Smooth muscle cell of the pulmonary artery (primary cell): ENCODE measurements around the gene IKZF4. TPM values are rescaled to one million over a fixed set of nuclear protein-coding genes. Genes with fewer than 3 reads are reported as not detected.

Experiments used
- total RNA-seq: library from RNA; depleted of rRNA; stranded (reverse); fragments of >200 nt; gene quantifications from 2 replicates; pipeline ENCODE4 v1.2.3, GENCODE V29; 2014

The IKZF4 gene
- 2.4 and 2.7 TPM in 2 replicates for total RNA-seq

GRCh38 chr12:56020423-56021184 is at the start of gene IKZF4:
Gene IKZF4 (plus strand): TSS chr12:56021043. CDS start chr12:56021494, 451 bp downstream.

GRCh38 chr12:55973599-55974307 is 47.1 kb upstream of the IKZF4 start, which contains the start of gene RAB5B:
Gene RAB5B (plus strand): TSS chr12:55974078. CDS start chr12:55986961, 12,883 bp downstream.

GRCh38 chr12:55996715-55997534 is 23.9 kb upstream of the IKZF4 start, which contains the start of gene SUOX:
Gene SUOX (plus strand): TSS chr12:55997276. CDS start chr12:56002222, 4,946 bp downstream.

GRCh38 chr12:56041552-56042429 is 20.9 kb downstream of the IKZF4 start, which contains the start of gene RPS26:
Gene RPS26 (plus strand): TSS chr12:56041918. CDS start chr12:56042167, 249 bp downstream.

GRCh38 chr12:56079723-56080555 is 59.1 kb downstream of the IKZF4 start, which contains the start of gene ERBB3:
Gene ERBB3 (plus strand): TSS chr12:56080165. CDS start chr12:56080301, 136 bp downstream.

Other genes starting within 250 kb of the IKZF4 start
- gene SARNP, start 203.3 kb upstream of the IKZF4 start, total RNA-seq: 44.2 and 48.0 TPM in 2 replicates
- gene ORMDL2, start 203.0 kb upstream of the IKZF4 start, total RNA-seq: 27.8 and 30.4 TPM in 2 replicates
- gene DNAJC14, start 191.5 kb upstream of the IKZF4 start, total RNA-seq: 54.3 and 56.2 TPM in 2 replicates
- gene MMP19, start 178.1 kb upstream of the IKZF4 start, total RNA-seq: 5.8 and 16.2 TPM in 2 replicates
- 18.1 and 19.2 TPM in 2 replicates for gene PYM1, start 93.1 kb upstream of the IKZF4 start, total RNA-seq
- gene DGKA, start 89.9 kb upstream of the IKZF4 start, total RNA-seq: 62.4 and 86.8 TPM in 2 replicates
- gene PMEL, start 55.0 kb upstream of the IKZF4 start, total RNA-seq: 0.65 and 0.76 TPM in 2 replicates
- gene CDK2, start 54.2 kb upstream of the IKZF4 start, total RNA-seq: 8.9 and 20.2 TPM in 2 replicates
- gene RAB5B, start 47.0 kb upstream of the IKZF4 start, total RNA-seq: 64.1 and 80.2 TPM in 2 replicates
- gene SUOX, start 23.8 kb upstream of the IKZF4 start, total RNA-seq: 12.6 and 13.0 TPM in 2 replicates
- 30.0 and 59.0 TPM in 2 replicates for gene RPS26, start 20.9 kb downstream of the IKZF4 start, total RNA-seq
- gene ERBB3, start 59.1 kb downstream of the IKZF4 start, total RNA-seq: 0.10 and 0.52 TPM in 2 replicates
- 82.9 and 117 TPM in 2 replicates for gene PA2G4, start 83.5 kb downstream of the IKZF4 start, total RNA-seq
- gene RPL41, start 95.6 kb downstream of the IKZF4 start, total RNA-seq: 1,763 and 2,202 TPM in 2 replicates
- gene ZC3H10, start 97.2 kb downstream of the IKZF4 start, total RNA-seq: 5.3 and 5.5 TPM in 2 replicates
- gene ESYT1, start 107.2 kb downstream of the IKZF4 start, total RNA-seq: 237 and 257 TPM in 2 replicates
- gene MYL6B, start 131.5 kb downstream of the IKZF4 start, total RNA-seq: 56.4 and 58.6 TPM in 2 replicates
- 850 and 1,190 TPM in 2 replicates for gene MYL6, start 137.3 kb downstream of the IKZF4 start, total RNA-seq
- gene SMARCC2, start 168.4 kb downstream of the IKZF4 start, total RNA-seq: 55.4 and 57.7 TPM in 2 replicates
- gene RNF41, start 200.9 kb downstream of the IKZF4 start, total RNA-seq: 154 and 182 TPM in 2 replicates
- 25.4 TPM in 2 replicates for gene NABP2, start 203.3 kb downstream of the IKZF4 start, total RNA-seq
- 0.20 and 0.40 TPM in 2 replicates for gene SLC39A5, start 209.0 kb downstream of the IKZF4 start, total RNA-seq
- 30.0 and 41.4 TPM in 2 replicates for gene ANKRD52, start 237.3 kb downstream of the IKZF4 start, total RNA-seq
- gene COQ10A, start 245.9 kb downstream of the IKZF4 start, total RNA-seq: 6.3 and 8.2 TPM in 2 replicates